PFSK-1 (cell line): ENCODE measurements around the gene APOBEC3B.

ENCODE experiments used
- FOXP2 ChIP-seq: optimal IDR thresholded peaks from 2 replicates; pipeline ENCODE3; 2011; ENCODE audit warnings: borderline replicate concordance, control low read depth, inconsistent platforms; ENCODE audit not compliant: insufficient read depth; ENCODE audit errors: extremely low read length, extremely low read depth
- POLR2AphosphoS5 ChIP-seq: IDR thresholded peaks from 2 replicates; pipeline ENCODE4 v1.6.1; 2012; ENCODE audit warnings: low read depth, mild to moderate bottlenecking, control low read depth, low read length, moderate library complexity
- SIN3A ChIP-seq: IDR thresholded peaks from 2 replicates; pipeline ENCODE4 v1.6.1; 2012; ENCODE audit warnings: mild to moderate bottlenecking, low read length, moderate library complexity, borderline replicate concordance; ENCODE audit not compliant: insufficient read depth
- TAF1 ChIP-seq: IDR thresholded peaks from 2 replicates; pipeline ENCODE4 v1.6.1; 2012; ENCODE audit warnings: low read length, control low read depth, borderline replicate concordance; ENCODE audit not compliant: insufficient read depth
- TF ChIP-seq, protein P1 (sequence below), 2 experiments: IDR thresholded peaks; 2 replicates each; pipeline versions ENCODE4 v1.6.1 to v1.8.0; 2011 to 2012; ENCODE audit warnings: low read depth in 2 of 2, low read length in 2 of 2, control low read depth in 1 of 2, inconsistent platforms in 1 of 2, mild to moderate bottlenecking in 1 of 2, moderate library complexity in 1 of 2; ENCODE audit not compliant: insufficient read depth in 1 of 2

DNA sequence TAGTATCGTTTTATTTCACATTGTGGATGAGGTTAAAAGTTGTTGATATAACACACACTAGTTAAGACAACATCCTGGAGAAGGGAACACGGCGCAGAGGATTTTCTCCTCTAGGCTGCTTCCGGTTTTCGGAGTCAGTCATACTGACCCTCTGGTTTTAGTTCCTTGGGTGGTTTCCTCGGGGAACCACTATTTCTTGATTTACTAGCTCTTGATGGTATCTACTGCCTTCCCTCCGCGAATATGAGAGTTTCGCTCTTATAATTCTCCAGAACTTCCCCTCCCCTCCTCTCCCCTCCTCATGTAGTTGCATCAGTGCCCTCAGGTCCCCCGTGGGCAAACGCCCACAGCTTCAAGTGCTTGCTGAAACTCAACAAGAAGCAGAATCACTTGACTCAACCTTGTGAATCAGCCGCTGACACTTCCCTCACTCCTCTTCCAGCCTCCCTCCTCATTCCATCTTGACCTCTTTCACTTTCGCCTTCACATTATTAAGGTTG, 40.6 kb upstream of the APOBEC3B start:
- TF ChIP-seq POLR2AphosphoS5 (no peak), FOXP2 (no peak), TAF1 (no peak), SIN3A (no peak)
- TF ChIP-seq, protein P1, sequence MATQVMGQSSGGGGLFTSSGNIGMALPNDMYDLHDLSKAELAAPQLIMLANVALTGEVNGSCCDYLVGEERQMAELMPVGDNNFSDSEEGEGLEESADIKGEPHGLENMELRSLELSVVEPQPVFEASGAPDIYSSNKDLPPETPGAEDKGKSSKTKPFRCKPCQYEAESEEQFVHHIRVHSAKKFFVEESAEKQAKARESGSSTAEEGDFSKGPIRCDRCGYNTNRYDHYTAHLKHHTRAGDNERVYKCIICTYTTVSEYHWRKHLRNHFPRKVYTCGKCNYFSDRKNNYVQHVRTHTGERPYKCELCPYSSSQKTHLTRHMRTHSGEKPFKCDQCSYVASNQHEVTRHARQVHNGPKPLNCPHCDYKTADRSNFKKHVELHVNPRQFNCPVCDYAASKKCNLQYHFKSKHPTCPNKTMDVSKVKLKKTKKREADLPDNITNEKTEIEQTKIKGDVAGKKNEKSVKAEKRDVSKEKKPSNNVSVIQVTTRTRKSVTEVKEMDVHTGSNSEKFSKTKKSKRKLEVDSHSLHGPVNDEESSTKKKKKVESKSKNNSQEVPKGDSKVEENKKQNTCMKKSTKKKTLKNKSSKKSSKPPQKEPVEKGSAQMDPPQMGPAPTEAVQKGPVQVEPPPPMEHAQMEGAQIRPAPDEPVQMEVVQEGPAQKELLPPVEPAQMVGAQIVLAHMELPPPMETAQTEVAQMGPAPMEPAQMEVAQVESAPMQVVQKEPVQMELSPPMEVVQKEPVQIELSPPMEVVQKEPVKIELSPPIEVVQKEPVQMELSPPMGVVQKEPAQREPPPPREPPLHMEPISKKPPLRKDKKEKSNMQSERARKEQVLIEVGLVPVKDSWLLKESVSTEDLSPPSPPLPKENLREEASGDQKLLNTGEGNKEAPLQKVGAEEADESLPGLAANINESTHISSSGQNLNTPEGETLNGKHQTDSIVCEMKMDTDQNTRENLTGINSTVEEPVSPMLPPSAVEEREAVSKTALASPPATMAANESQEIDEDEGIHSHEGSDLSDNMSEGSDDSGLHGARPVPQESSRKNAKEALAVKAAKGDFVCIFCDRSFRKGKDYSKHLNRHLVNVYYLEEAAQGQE (IDR thresholded peaks at IDR 0.05; ENCODE audit: insufficient read depth in 1 of 2, low read depth in 2 of 2, low read length in 2 of 2) = no peak
